ENCODE data around the gene COL4A4.

Gene COL4A4

GRCh38 chr2:227030789-227031188 is 133.2 kb downstream of the COL4A4 start:
- DNase-seq (ENCODE audit: low spot score): no peak

- no peak for DNase-seq (ENCODE audit: low spot score)
Measured at GRCh38 chr2:227029426-227030105, 134.4 kb downstream of the COL4A4 start.

GRCh38 chr2:227025510-227025909 is 138.5 kb downstream of the COL4A4 start:
- no peak for DNase-seq (ENCODE audit: low spot score)

GRCh38 chr2:227022608-227023007 is 141.4 kb downstream of the COL4A4 start:
- no peak for DNase-seq (ENCODE audit: low spot score)

- no peak for DNase-seq (ENCODE audit: low spot score)
Measured at GRCh38 chr2:227020416-227020815, 143.6 kb downstream of the COL4A4 start.

GRCh38 chr2:227016894-227017293 is 147.1 kb downstream of the COL4A4 start:
- no peak for DNase-seq (ENCODE audit: low spot score)

- DNase-seq (ENCODE audit: low spot score): no peak
Measured at GRCh38 chr2:227013881-227014280, 150.1 kb downstream of the COL4A4 start.

- DNase-seq (ENCODE audit: low spot score): no peak
Measured at GRCh38 chr2:227013330-227013729, 150.7 kb downstream of the COL4A4 start.

- DNase-seq (ENCODE audit: low spot score): no peak
Measured at GRCh38 chr2:227010433-227010832, 153.6 kb downstream of the COL4A4 start.

- DNase-seq (ENCODE audit: low spot score): no peak
Measured at GRCh38 chr2:227007940-227008339, 156.1 kb downstream of the COL4A4 start.

GRCh38 chr2:227007148-227007547 is 156.9 kb downstream of the COL4A4 start:
- no peak for DNase-seq (ENCODE audit: low spot score)

GRCh38 chr2:227006189-227006897 is 157.7 kb downstream of the COL4A4 start:
- no peak for DNase-seq (ENCODE audit: low spot score)

- DNase-seq (ENCODE audit: low spot score): no peak
Measured at GRCh38 chr2:227004482-227004881, 159.5 kb downstream of the COL4A4 start.

- no peak for DNase-seq (ENCODE audit: low spot score)
Measured at GRCh38 chr2:227000123-227000522, 163.9 kb downstream of the COL4A4 start.

- DNase-seq (ENCODE audit: low spot score): no peak
Measured at GRCh38 chr2:226999661-227000060, 164.3 kb downstream of the COL4A4 start.

- DNase-seq (ENCODE audit: low spot score): no peak
Measured at GRCh38 chr2:226995625-226996041, 168.4 kb downstream of the COL4A4 start.

- no peak for DNase-seq (ENCODE audit: low spot score)
Measured at GRCh38 chr2:226994775-226995174, 169.2 kb downstream of the COL4A4 start.

- DNase-seq (ENCODE audit: low spot score): no peak
Measured at GRCh38 chr2:226993171-226993570, 170.8 kb downstream of the COL4A4 start.

- no peak for DNase-seq (ENCODE audit: low spot score)
Measured at GRCh38 chr2:226991663-226992062, 172.3 kb downstream of the COL4A4 start.

GRCh38 chr2:226985583-226985946 is 178.4 kb downstream of the COL4A4 start:
- no peak for DNase-seq (ENCODE audit: low spot score)

- DNase-seq (ENCODE audit: low spot score): peak; percentile 51
Measured at GRCh38 chr2:226984750-226985582, 179.0 kb downstream of the COL4A4 start.

- no peak for DNase-seq (ENCODE audit: low spot score)
Measured at GRCh38 chr2:226983895-226984749, 179.9 kb downstream of the COL4A4 start.
